DMS153 (cell line): Measurements from ENCODE around the gene CYP3A4.
"Not testable (repeated sequence)": the region's sequence is repeated elsewhere in the genome, so short reads cannot be mapped to it uniquely, and the experiment has no call there.

Experiments used
- DNase-seq: peaks from one replicate; lab custom pipeline; 2025; lab: John Stamatoyannopoulos, UW

The CYP3A4 gene

GRCh38 chr7:99792967-99793366 is 9.0 kb upstream of the CYP3A4 start:
- DNase-seq, result no peak

- DNase-seq, result no peak
These were observed 7.8 kb upstream of the CYP3A4 start for GRCh38 chr7:99791667-99792369.

DNA sequence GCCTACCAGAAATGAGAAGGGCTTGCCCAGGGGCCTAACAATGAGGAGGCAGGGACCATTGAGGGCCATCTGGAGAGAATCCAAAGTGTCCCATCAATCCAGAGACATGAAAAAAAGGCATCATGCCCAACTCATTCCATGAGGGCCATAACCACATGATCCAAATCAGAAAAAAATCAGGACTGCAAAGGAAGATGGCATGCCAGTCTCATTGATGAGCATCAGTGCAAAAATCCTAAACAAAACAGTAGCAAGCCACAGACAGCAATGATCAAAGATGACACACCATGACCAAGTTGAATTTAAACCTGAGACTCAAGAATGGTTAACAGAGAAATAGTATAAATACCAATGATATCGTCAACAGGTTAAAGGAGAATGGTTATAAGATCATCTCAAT is 7.0 kb upstream of the CYP3A4 start:
- no peak for DNase-seq

- no peak for DNase-seq
These were observed 6.4 kb upstream of the CYP3A4 start for GRCh38 chr7:99790407-99790806.

DNA sequence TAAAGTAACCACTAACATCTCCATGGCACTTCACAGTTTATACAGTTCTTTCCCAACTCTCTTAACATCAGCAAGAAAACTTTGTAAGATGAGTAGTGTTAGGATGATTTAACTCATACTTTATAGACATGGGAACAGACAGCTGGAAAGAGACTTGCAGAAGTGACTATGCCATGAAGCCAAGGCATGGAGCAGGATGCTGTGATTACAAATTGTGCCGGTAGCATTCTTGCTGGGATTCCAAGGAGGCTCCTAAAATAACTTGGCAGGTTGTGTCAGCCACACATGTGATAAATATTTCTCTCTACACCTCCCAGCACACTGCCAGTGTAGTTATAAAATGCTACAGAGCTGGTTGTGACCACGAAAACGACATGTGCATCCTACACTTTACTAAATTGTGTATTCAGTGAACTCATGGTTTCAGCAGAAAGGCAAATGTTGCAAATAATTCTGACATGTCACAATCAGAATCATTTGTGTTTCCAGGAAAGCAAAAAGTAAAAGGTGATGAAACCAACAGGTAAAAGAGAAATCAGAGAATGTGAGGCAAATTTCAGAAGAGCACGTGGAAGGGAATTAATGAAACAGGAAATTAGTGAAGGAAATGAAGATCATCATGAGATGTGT is 5.6 kb upstream of the CYP3A4 start:
- DNase-seq, result no peak

- no peak for DNase-seq
These were observed 4.6 kb upstream of the CYP3A4 start for GRCh38 chr7:99788554-99788953.

- DNase-seq, result no peak
These were observed 2.8 kb upstream of the CYP3A4 start for GRCh38 chr7:99786726-99787335.

GRCh38 chr7:99785654-99786053 is 1.7 kb upstream of the CYP3A4 start:
- not testable (repeated sequence) for DNase-seq

DNA sequence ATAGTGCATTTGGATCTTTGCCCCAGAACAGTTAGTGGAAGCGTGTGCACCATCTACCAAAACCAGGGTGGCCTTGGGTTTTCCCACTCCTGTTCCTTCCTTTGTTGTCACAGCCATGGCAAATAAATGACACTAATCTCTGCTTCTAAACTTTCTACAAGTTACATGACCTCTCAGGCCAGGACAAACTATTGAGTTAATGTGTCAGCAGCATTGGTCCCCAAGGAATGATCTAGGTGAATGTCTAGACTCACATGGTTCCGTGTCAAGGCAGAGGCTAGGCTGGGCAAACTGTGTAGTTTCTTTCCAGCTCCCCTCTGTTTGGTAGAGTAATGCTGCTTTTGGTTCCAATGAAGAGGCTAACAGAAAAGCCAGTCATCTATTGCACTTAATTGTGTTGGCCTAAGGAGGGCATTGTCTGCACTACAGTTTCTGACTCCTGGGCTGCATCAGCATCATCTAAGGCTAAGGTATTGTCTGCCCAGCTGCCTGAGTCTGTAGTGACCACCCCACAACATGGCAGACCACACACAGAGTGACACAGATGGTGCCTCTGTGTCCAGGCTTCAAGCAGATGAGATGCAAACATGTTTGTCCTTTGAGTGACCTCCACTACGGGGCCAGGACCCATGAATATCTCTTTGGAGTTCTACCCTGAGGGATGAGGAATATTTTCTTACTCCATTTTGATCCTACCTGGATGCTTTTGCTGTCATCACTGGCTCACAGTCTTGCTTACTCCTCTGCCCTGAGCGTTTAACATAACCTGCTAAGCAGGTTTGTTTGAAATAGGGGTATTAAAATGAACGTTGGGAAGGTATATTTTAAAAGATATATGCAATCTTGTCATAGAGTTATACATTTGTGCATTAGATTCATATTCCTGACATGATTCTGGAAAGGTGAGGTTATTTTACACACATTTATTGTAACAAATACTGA is 1.7 kb downstream of the CYP3A4 start:
- DNase-seq, result no peak

DNA sequence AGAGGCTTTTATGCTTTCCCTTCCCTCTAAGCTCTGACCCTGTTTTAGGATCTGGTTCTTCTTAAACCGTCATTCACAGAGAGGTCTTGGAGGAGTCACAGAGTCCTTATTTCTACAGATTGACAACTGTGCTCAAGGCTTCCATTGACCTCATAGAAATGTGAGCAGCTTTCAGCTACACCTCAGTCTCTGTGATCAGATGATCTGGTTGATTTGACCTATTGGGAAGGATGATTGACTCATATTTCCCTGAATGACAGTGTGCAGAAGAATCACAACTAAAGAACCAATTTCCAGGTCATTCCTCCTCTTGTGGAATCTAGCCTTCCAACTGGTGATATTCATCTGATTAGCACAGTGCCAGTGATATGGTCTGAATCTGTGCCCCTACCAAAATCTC is 3.4 kb downstream of the CYP3A4 start:
- DNase-seq, result no peak

DNA sequence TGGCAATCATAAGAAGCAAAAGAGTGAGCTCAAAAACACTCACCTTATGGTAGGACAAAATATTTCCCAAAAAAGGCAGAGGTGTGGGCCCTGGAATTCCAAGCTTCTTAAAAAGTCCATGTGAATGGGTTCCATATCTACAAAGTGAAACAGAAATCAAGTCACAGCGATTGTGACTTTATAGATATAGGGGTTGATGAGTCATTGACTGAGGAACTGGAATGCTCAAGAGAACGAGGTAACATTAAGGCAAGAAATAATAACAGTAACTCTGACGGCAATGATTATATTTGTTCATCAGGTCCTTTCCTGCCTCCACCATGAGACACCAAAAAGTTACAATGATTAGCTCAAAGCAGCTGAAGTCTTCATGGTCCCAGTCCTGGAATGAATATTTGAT is 4.0 kb downstream of the CYP3A4 start:
- no peak for DNase-seq

DNA sequence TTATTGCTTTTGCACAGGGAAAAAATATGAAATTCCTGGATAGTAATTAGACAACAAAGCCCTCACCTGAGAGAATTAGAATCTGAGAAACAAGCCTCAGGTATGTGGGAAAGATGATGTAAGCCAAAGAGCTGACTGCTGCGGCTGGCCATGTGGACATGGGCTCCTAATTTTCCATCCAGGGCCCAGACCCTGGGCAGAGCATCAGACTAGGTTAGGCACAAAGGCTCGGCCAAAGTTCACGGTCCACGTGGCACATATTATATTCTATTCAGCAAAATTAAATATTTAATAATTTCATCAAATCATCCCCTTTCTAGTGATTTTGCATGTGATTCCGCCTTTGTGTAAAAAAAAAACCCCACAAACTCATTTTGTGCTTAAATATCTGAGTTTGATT is 5.1 kb downstream of the CYP3A4 start:
- no peak for DNase-seq

- DNase-seq, result not testable (repeated sequence)
These were observed 10.6 kb downstream of the CYP3A4 start for GRCh38 chr7:99773395-99773794.

DNA sequence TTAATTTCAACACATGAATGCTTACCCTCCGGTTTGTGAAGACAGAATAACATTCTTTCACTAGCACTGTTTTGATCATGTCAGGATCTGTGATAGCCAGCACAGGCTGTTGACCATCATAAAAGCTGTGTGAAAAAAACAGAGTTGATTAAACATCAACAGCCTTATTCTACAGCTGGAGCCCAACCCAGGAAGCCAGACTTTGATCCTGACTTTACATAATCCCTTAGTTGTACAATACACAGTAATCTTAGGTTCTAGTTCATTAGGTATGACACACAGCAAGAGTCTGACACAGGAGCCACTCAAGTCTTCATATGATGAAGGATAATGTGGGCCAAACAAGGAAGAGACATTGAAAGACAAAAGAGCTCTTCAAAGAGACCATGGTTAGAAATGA is 11.4 kb downstream of the CYP3A4 start:
- no peak for DNase-seq

GRCh38 chr7:99769494-99769893 is 14.5 kb downstream of the CYP3A4 start:
- DNase-seq, result not testable (repeated sequence)

DNA sequence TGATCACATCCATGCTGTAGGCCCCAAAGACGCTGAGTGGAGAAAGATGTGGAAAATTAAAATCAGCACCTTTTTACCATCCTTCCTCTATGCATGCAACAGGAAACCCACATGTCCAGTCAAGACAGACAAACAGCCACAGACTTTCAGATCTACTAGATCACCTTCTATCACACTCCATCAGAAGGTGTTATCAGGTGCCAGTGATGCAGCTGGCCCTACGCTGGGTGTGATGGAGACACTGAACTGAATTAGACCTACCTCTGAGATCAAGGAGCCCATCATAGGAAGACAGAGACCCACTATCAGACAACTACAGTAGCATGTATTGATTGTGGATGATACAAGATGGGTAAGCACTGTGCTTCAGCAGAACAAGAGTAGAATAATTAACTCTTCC is 15.5 kb downstream of the CYP3A4 start:
- DNase-seq, result no peak

DNA sequence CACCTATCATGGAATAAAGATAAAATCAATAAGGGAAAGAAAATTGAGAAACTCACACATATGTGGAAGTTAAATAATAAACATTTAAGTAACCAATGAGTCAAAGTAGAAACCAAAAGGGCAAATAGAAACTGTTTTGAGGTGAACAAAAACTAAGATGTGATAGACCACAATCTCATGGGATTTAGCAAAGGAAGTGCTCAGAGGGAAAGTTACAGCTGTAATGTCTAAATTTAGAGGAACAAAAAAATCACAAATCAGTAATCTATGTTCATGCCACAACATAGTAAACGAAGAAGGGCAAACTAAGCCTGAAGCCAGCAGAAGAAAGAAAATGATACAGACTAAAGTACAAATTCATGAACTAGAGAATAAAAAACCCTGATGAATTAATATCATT is 16.3 kb downstream of the CYP3A4 start:
- DNase-seq, result no peak

- DNase-seq, result no peak
These were observed 17.4 kb downstream of the CYP3A4 start for GRCh38 chr7:99766484-99767099.

DNA sequence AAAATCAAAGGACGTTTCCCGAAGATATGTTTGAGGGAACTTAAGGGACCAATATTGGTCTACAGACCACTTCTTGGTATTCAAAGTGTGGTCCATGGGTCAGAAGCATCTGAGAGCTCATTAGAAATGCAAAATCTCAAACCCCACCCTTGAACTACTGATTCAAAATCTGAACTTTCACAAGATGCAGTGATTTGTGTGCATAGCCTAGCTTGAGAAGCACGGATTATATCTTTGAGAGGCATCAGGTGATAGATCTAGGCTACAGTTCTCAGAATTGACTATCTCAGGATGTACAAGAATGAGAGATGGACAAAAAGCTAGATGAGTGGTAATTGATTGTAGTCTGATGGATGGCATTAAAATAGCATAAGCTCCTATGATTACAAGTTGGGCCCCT is 19.5 kb downstream of the CYP3A4 start:
- no peak for DNase-seq

- DNase-seq, result no peak
These were observed 21.2 kb downstream of the CYP3A4 start for GRCh38 chr7:99762680-99763327.

GRCh38 chr7:99755085-99755484 is 28.9 kb downstream of the CYP3A4 start:
- no peak for DNase-seq
